K562 (cell line): Measurements from ENCODE around the gene EVI5. TPM values are rescaled to one million over a fixed set of nuclear protein-coding genes. Genes with fewer than 3 reads are reported as not detected.

ENCODE experiments used
- CHD7 ChIP-seq: fragments of 200-600 bp; sonication (generic); IDR thresholded peaks from one replicate; pipeline ENCODE4 v1.6.1; 2012; ENCODE audit warnings: mild to moderate bottlenecking, low read depth, low read length, inconsistent platforms
- ZNF232 ChIP-seq: sonication (generic); formaldehyde crosslinking; IDR thresholded peaks from 2 replicates; pipeline ENCODE4 v1.8.0; 2022; ENCODE audit warnings: mild to moderate bottlenecking, missing genetic modification reagents
- ZNF609 ChIP-seq: sonication (generic); formaldehyde crosslinking; IDR thresholded peaks from 2 replicates; pipeline ENCODE4 v1.8.1; 2023; ENCODE audit warnings: missing genetic modification reagents, mild to moderate bottlenecking, borderline replicate concordance
- polyA plus RNA-seq, 8 experiments: library from polyadenylated mRNA; depleted of rRNA in 4 of 8; stranded (reverse) in 5 of 8; unstranded in 3 of 8; fragments of >200 nt; fragmentation: Nextera tagmentation in 2 of 8; fragmentation: Illumina TruSeq in 1 of 8; extraction: Ambion mirVana in 2 of 8; extraction: Trizol in 1 of 8; gene quantifications; 2 replicates each; pipeline versions ENCODE4 v1.2.1 to v1.2.3, GENCODE V29; 2011 to 2014; ENCODE audit warnings: inconsistent platforms in 1 of 8, missing spikeins in 1 of 8
- total RNA-seq, 7 experiments: library from RNA; depleted of rRNA in 6 of 7; stranded (reverse); fragments of >200 nt in 6 of 7; fragmentation: Illumina TruSeq in 2 of 7; extraction: Trizol in 2 of 7; gene quantifications; 2 replicates each; pipeline versions ENCODE4 v1.2.1 to v1.2.3, GENCODE V29; 2011 to 2021; ENCODE audit warnings: low replicate concordance in 1 of 7

EVI5 gene
- total and polyA plus RNA-seq, 9 of the 15 experiments (the other 6 are each of a cell fraction or from before 2014, with no cell fraction given): 1.7 to 50.1 (median 13.7) TPM

DNA sequence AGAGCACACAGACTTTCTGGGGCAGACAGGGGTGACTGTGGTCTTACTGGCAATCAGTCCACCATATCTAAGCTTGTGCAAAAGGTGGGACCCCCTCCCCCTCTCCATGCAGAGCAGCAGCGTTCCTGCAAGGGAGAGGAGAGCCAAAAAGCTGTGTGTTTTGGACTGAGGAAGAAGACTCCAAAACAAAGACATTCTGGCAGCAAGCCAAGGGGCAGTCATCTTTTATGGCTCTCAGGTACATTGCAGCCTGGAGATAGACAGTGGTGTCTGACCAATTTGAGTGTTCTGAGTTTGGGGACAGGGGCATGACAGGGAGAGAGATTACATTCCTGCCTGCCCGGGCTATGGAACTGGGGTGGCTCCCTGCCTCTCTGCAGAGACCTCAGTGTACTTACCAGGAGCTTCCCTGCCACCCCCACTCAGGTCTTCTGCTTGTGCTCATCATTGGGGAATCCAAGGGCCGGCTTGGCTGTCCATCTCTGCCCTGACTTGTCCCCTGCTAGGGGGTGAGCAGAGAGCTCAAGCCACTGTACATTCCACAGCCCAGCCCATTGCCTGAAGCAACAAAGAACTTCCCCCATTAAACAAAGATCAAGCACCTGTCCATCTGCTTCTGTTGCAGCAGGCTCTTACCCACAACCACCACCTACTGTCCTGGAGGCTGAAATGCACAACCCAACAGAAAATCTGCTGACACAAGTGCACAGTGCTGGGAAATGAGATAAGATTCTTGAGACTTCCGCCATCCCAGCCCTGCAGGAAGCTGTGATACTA is 131.1 kb downstream of the EVI5 start (continued):
- TF ChIP-seq ZNF609 (CRISPR knock-in tag) (no peak), ZNF232 (CRISPR knock-in tag) (no peak), CHD7 (no peak)
